GM12878 (cell line): ENCODE measurements around the gene ORM2. TPM values are rescaled to one million over a fixed set of nuclear protein-coding genes. Genes with fewer than 3 reads are reported as not detected.
A peak's percentile ranks its signal among the peaks of the same experiment; 100 is the strongest.

ENCODE experiments used
- BACH1 ChIP-seq: fragments of 450-650 bp; IDR thresholded peaks from 2 replicates; pipeline ENCODE4 v1.6.1; 2017; ENCODE audit warnings: mild to moderate bottlenecking, borderline replicate concordance
- BMI1 ChIP-seq: fragments of 450-650 bp; IDR thresholded peaks from 2 replicates; pipeline ENCODE4 v1.6.1; 2016; ENCODE audit warnings: mild to moderate bottlenecking, moderate library complexity, borderline replicate concordance
- BRCA1 ChIP-seq: IDR thresholded peaks from 2 replicates; pipeline ENCODE4 v1.6.1; 2011; ENCODE audit warnings: low read depth, low read length, improper control_type of control experiment
- CBFB ChIP-seq: IDR thresholded peaks from 2 replicates; pipeline ENCODE4 v1.6.1; 2016; ENCODE audit warnings: antibody characterized with exemption, low read depth
- CHD2 ChIP-seq: IDR thresholded peaks from 2 replicates; pipeline ENCODE4 v1.6.1; 2011; ENCODE audit warnings: low read depth, low read length, improper control_type of control experiment, borderline replicate concordance
- ESRRA ChIP-seq: IDR thresholded peaks from 2 replicates; pipeline ENCODE4 v1.6.1; 2012; ENCODE audit warnings: mild to moderate bottlenecking, low read length, improper control_type of control experiment
- IKZF2 ChIP-seq, 2 experiments: fragments of 450-650 bp; IDR thresholded peaks; 2 replicates each; pipeline ENCODE4 v1.6.1; 2017; ENCODE audit warnings: mild to moderate bottlenecking in 2 of 2, moderate library complexity in 2 of 2
- IRF4 ChIP-seq: IDR thresholded peaks from 2 replicates; pipeline ENCODE4 v1.6.1; 2011; ENCODE audit warnings: low read depth, low read length
- JUNB ChIP-seq: IDR thresholded peaks from 2 replicates; pipeline ENCODE4 v1.6.1; 2016; ENCODE audit warnings: antibody characterized with exemption, mild to moderate bottlenecking
- JUND ChIP-seq: IDR thresholded peaks from 2 replicates; pipeline ENCODE4 v1.6.1; 2012; ENCODE audit warnings: low read depth, mild to moderate bottlenecking, low read length, improper control_type of control experiment, moderate library complexity
- NFXL1 ChIP-seq: fragments of 450-650 bp; IDR thresholded peaks from 2 replicates; pipeline ENCODE4 v1.6.1; 2017; ENCODE audit warnings: antibody characterized with exemption, mild to moderate bottlenecking, borderline replicate concordance
- NFYA ChIP-seq: IDR thresholded peaks from 2 replicates; pipeline ENCODE4 v1.6.1; 2011; ENCODE audit warnings: low read depth, mild to moderate bottlenecking, low read length, improper control_type of control experiment, borderline replicate concordance
- NFYB ChIP-seq: IDR thresholded peaks from 2 replicates; pipeline ENCODE4 v1.6.1; 2011; ENCODE audit warnings: low read depth, mild to moderate bottlenecking, low read length, improper control_type of control experiment, moderate library complexity; ENCODE audit not compliant: insufficient read depth
- NRF1 ChIP-seq: conservative IDR thresholded peaks from 2 replicates; pipeline ENCODE4 v1.6.1; 2011; ENCODE audit warnings: mild to moderate bottlenecking, low read depth, low read length, improper control_type of control experiment
- POLR2A ChIP-seq: IDR thresholded peaks from 2 replicates; pipeline ENCODE4 v1.6.1; 2011; ENCODE audit warnings: low read depth, mild to moderate bottlenecking, low read length
- POLR2AphosphoS5 ChIP-seq: IDR thresholded peaks from 2 replicates; pipeline ENCODE4 v1.6.1; 2011; ENCODE audit warnings: mild to moderate bottlenecking, low read length, inconsistent platforms
- POU2F2 ChIP-seq: IDR thresholded peaks from 3 replicates; pipeline ENCODE4 v1.6.1; 2011; ENCODE audit warnings: low read depth, mild to moderate bottlenecking, low read length, borderline replicate concordance
- RELA ChIP-seq: fragments of 450-650 bp; IDR thresholded peaks from 2 replicates; pipeline ENCODE4 v1.8.0; 2014; ENCODE audit warnings: borderline replicate concordance; ENCODE audit not compliant: partially characterized antibody
- RUNX3 ChIP-seq: IDR thresholded peaks from 2 replicates; pipeline ENCODE4 v1.6.1; 2012; ENCODE audit warnings: low read length, inconsistent platforms
- TCF7 ChIP-seq: IDR thresholded peaks from 2 replicates; pipeline ENCODE4 v1.6.1; 2014; ENCODE audit warnings: antibody characterized with exemption, borderline replicate concordance
- ZZZ3 ChIP-seq: IDR thresholded peaks from 2 replicates; pipeline ENCODE4 v1.6.1; 2011; ENCODE audit warnings: low read depth; ENCODE audit not compliant: control insufficient read depth, insufficient read length
- polyA plus RNA-seq, 11 experiments: library from polyadenylated mRNA; depleted of rRNA in 4 of 11; unstranded in 6 of 11; stranded (reverse) in 5 of 11; fragments of >200 nt; fragmentation: Nextera tagmentation in 4 of 11; fragmentation: Illumina TruSeq in 1 of 11; extraction: Ambion mirVana in 4 of 11; extraction: Trizol in 1 of 11; gene quantifications; 1 replicate in 1 of 11; 2 replicates in 10 of 11; pipeline versions ENCODE4 v1.2.1 to v1.2.3, GENCODE V29; 2011 to 2016; ENCODE audit warnings: inconsistent platforms in 2 of 11, missing spikeins in 2 of 11, low read depth in 1 of 11
- total RNA-seq, 4 experiments: library from RNA; depleted of rRNA in 3 of 4; stranded (reverse); fragments of >200 nt in 3 of 4; fragmentation: Illumina TruSeq in 1 of 4; extraction: Trizol in 1 of 4; gene quantifications; 2 replicates each; pipeline versions ENCODE4 v1.2.1 to v1.2.3, GENCODE V29; 2013 to 2021
- TF ChIP-seq, protein P1 (sequence below): fragments of 450-650 bp; IDR thresholded peaks from 2 replicates; pipeline ENCODE4 v1.6.1; 2016; ENCODE audit warnings: mild to moderate bottlenecking, moderate library complexity, borderline replicate concordance
- TF ChIP-seq, protein P2 (sequence below): IDR thresholded peaks from 2 replicates; pipeline ENCODE4 v1.6.1; 2011; ENCODE audit warnings: low read depth, mild to moderate bottlenecking, low read length, moderate library complexity, borderline replicate concordance; ENCODE audit errors: extremely low read depth
- TF ChIP-seq, protein P3 (sequence below): fragments of 450-650 bp; formaldehyde crosslinking; IDR thresholded peaks from 2 replicates; pipeline ENCODE4 v1.5.0; 2022; ENCODE audit warnings: mild to moderate bottlenecking, missing genetic modification characterization

The ORM2 gene
- total and polyA plus RNA-seq, 10 of the 15 experiments (the other 5 are each of a cell fraction or from before 2014, with no cell fraction given), result 0.64 TPM; not detected in 9

DNA sequence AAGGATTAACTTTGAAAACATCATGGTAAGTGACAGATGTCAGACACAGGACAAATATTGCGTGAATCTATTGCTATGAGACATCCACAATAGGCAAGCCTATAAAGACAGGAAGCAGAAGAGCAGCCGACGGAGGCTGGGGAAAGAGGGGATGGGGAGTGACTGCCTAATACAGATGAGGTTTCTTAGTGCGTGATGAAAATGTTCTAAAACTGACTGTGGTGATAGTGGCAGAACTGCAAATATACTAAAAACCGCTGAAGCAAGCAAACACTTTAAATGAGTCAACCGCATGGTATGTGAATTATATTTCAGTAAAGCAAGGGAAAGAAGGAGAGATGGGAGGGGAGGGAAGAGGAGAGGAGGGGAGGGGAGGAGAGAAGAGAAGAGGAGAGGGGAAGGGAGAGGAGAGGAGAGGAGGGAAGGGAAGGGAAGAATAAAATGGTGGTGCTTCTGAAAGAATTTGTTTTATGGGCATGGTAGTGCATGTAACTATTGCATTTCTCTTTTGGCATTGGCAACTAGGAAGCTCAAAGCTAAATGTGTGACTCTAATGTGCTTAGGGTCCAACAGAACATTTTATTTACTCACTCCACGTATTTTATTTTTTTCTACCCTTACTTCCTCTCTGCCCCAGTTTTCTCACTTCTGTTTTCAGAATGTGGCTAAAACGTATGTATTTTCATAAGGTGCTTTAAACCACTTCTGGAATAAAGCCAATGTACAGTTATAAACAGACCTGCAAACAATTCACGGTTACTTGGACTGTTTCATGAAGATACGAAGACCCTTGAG lies 36.9 kb downstream of the ORM2 start (continued):
- TF ChIP-seq, protein P1, sequence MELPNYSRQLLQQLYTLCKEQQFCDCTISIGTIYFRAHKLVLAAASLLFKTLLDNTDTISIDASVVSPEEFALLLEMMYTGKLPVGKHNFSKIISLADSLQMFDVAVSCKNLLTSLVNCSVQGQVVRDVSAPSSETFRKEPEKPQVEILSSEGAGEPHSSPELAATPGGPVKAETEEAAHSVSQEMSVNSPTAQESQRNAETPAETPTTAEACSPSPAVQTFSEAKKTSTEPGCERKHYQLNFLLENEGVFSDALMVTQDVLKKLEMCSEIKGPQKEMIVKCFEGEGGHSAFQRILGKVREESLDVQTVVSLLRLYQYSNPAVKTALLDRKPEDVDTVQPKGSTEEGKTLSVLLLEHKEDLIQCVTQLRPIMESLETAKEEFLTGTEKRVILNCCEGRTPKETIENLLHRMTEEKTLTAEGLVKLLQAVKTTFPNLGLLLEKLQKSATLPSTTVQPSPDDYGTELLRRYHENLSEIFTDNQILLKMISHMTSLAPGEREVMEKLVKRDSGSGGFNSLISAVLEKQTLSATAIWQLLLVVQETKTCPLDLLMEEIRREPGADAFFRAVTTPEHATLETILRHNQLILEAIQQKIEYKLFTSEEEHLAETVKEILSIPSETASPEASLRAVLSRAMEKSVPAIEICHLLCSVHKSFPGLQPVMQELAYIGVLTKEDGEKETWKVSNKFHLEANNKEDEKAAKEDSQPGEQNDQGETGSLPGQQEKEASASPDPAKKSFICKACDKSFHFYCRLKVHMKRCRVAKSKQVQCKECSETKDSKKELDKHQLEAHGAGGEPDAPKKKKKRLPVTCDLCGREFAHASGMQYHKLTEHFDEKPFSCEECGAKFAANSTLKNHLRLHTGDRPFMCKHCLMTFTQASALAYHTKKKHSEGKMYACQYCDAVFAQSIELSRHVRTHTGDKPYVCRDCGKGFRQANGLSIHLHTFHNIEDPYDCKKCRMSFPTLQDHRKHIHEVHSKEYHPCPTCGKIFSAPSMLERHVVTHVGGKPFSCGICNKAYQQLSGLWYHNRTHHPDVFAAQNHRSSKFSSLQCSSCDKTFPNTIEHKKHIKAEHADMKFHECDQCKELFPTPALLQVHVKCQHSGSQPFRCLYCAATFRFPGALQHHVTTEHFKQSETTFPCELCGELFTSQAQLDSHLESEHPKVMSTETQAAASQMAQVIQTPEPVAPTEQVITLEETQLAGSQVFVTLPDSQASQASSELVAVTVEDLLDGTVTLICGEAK, result no peak
- no peak for TF ChIP-seq NFYB
- TF ChIP-seq IRF4, result 0 out of 2 replicates have a peak, but pooled peaks have one; percentile 33
- no peak for TF ChIP-seq ESRRA
- no peak for TF ChIP-seq POLR2AphosphoS5
- peak; percentile 81 to 86 for TF ChIP-seq IKZF2 (IDR thresholded peaks at IDR 0.05)
- TF ChIP-seq CHD2, result no peak
- 0 out of 3 replicates have a peak, but pooled peaks have one; percentile 36 for TF ChIP-seq POU2F2
- TF ChIP-seq RUNX3, result no peak
- TF ChIP-seq JUND, result no peak
- TF ChIP-seq TCF7, result no peak
- TF ChIP-seq BACH1, result 0 out of 2 replicates have a peak, but pooled peaks have one; percentile 13
- TF ChIP-seq POLR2A, result no peak
- TF ChIP-seq, protein P2, sequence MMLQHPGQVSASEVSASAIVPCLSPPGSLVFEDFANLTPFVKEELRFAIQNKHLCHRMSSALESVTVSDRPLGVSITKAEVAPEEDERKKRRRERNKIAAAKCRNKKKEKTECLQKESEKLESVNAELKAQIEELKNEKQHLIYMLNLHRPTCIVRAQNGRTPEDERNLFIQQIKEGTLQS, result no peak
- peak; percentile 60 for TF ChIP-seq CBFB
- TF ChIP-seq NRF1, result no peak
- TF ChIP-seq JUNB, result no peak
- TF ChIP-seq, protein P3, sequence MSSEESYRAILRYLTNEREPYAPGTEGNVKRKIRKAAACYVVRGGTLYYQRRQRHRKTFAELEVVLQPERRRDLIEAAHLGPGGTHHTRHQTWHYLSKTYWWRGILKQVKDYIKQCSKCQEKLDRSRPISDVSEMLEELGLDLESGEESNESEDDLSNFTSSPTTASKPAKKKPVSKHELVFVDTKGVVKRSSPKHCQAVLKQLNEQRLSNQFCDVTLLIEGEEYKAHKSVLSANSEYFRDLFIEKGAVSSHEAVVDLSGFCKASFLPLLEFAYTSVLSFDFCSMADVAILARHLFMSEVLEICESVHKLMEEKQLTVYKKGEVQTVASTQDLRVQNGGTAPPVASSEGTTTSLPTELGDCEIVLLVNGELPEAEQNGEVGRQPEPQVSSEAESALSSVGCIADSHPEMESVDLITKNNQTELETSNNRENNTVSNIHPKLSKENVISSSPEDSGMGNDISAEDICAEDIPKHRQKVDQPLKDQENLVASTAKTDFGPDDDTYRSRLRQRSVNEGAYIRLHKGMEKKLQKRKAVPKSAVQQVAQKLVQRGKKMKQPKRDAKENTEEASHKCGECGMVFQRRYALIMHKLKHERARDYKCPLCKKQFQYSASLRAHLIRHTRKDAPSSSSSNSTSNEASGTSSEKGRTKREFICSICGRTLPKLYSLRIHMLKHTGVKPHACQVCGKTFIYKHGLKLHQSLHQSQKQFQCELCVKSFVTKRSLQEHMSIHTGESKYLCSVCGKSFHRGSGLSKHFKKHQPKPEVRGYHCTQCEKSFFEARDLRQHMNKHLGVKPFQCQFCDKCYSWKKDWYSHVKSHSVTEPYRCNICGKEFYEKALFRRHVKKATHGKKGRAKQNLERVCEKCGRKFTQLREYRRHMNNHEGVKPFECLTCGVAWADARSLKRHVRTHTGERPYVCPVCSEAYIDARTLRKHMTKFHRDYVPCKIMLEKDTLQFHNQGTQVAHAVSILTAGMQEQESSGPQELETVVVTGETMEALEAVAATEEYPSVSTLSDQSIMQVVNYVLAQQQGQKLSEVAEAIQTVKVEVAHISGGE (CRISPR knock-in tag), result no peak
- TF ChIP-seq ZZZ3, result no peak
- no peak for TF ChIP-seq NFYA
- TF ChIP-seq BRCA1, result no peak
- no peak for TF ChIP-seq NFXL1
- TF ChIP-seq RELA, result no peak
- no peak; the same call in 1 of the 2 replicates for TF ChIP-seq BMI1
